SK-N-SH treated with all-trans-retinoic acid at 6 μM for 48 hours (cell line): Measurements from ENCODE around the gene C1GALT1.

ENCODE experiments used
- BACH2 ChIP-seq: fragments of 250-450 bp; sonication (Bioruptor Pico); IDR thresholded peaks from 2 replicates; pipeline ENCODE4 v1.9.0; 2021; ENCODE audit warnings: mild to moderate bottlenecking, borderline replicate concordance
- CREB5 ChIP-seq: fragments of 250-450 bp; sonication (Bioruptor Pico); IDR thresholded peaks from 2 replicates; pipeline ENCODE4 v1.5.1; 2020; ENCODE audit warnings: low read depth, mild to moderate bottlenecking, moderate library complexity
- GLIS3 ChIP-seq: fragments of 250-450 bp; sonication (Bioruptor Pico); IDR thresholded peaks from 2 replicates; pipeline ENCODE4 v1.5.0; 2020; ENCODE audit warnings: mild to moderate bottlenecking, moderate library complexity
- ISL1 ChIP-seq: fragments of 250-450 bp; sonication (Bioruptor Pico); IDR thresholded peaks from 2 replicates; pipeline ENCODE4 v2.1.2; 2022; ENCODE audit warnings: mild to moderate bottlenecking, moderate library complexity
- OSR1 ChIP-seq: fragments of 250-450 bp; sonication (Bioruptor Pico); IDR thresholded peaks from 2 replicates; pipeline ENCODE4 v1.8.0; 2022; ENCODE audit warnings: moderate library complexity, mild to moderate bottlenecking, inconsistent platforms
- POU6F1 ChIP-seq: fragments of 250-450 bp; sonication (Bioruptor Pico); IDR thresholded peaks from 2 replicates; pipeline ENCODE4 v1.8.0; 2021; ENCODE audit warnings: low read depth, mild to moderate bottlenecking, moderate library complexity, borderline replicate concordance
- ZC3H10 ChIP-seq: fragments of 250-450 bp; sonication (Bioruptor Pico); IDR thresholded peaks from 2 replicates; pipeline ENCODE4 v1.5.1; 2021; ENCODE audit warnings: mild to moderate bottlenecking, moderate library complexity
- ZFP3 ChIP-seq: fragments of 250-450 bp; sonication (Bioruptor Pico); IDR thresholded peaks from 2 replicates; pipeline ENCODE4 v1.5.0; 2020; ENCODE audit warnings: mild to moderate bottlenecking, moderate library complexity
- ZNF70 ChIP-seq: fragments of 450-650 bp; formaldehyde crosslinking; IDR thresholded peaks from 2 replicates; pipeline ENCODE4 v1.5.0; 2020; ENCODE audit warnings: mild to moderate bottlenecking, moderate library complexity
- TF ChIP-seq, protein P1 (sequence below): fragments of 250-450 bp; sonication (Bioruptor Pico); IDR thresholded peaks from 2 replicates; pipeline ENCODE4 v1.5.1; 2021; ENCODE audit warnings: mild to moderate bottlenecking, moderate library complexity
- TF ChIP-seq, protein P2 (sequence below): fragments of 250-450 bp; sonication (Bioruptor Pico); IDR thresholded peaks from 2 replicates; pipeline ENCODE4 v1.8.0; 2020; ENCODE audit warnings: mild to moderate bottlenecking, moderate library complexity, borderline replicate concordance
- TF ChIP-seq, protein P3 (sequence below): fragments of 250-450 bp; sonication (Bioruptor Pico); IDR thresholded peaks from 2 replicates; pipeline ENCODE4 v1.5.0; 2020; ENCODE audit warnings: mild to moderate bottlenecking, moderate library complexity

GRCh38 chr7:7216279-7216678 is 33.9 kb downstream of the C1GALT1 start:
- no peak for TF ChIP-seq ISL1 (CRISPR knock-in tag)
- TF ChIP-seq, protein P1, sequence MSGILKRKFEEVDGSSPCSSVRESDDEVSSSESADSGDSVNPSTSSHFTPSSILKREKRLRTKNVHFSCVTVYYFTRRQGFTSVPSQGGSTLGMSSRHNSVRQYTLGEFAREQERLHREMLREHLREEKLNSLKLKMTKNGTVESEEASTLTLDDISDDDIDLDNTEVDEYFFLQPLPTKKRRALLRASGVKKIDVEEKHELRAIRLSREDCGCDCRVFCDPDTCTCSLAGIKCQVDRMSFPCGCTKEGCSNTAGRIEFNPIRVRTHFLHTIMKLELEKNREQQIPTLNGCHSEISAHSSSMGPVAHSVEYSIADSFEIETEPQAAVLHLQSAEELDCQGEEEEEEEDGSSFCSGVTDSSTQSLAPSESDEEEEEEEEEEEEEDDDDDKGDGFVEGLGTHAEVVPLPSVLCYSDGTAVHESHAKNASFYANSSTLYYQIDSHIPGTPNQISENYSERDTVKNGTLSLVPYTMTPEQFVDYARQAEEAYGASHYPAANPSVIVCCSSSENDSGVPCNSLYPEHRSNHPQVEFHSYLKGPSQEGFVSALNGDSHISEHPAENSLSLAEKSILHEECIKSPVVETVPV (CRISPR knock-in tag) = no peak
- no peak for TF ChIP-seq POU6F1 (CRISPR knock-in tag)
- TF ChIP-seq GLIS3 (CRISPR knock-in tag) = no peak
- no peak for TF ChIP-seq OSR1 (CRISPR knock-in tag)
- no peak for TF ChIP-seq ZC3H10 (CRISPR knock-in tag)
- TF ChIP-seq, protein P2, sequence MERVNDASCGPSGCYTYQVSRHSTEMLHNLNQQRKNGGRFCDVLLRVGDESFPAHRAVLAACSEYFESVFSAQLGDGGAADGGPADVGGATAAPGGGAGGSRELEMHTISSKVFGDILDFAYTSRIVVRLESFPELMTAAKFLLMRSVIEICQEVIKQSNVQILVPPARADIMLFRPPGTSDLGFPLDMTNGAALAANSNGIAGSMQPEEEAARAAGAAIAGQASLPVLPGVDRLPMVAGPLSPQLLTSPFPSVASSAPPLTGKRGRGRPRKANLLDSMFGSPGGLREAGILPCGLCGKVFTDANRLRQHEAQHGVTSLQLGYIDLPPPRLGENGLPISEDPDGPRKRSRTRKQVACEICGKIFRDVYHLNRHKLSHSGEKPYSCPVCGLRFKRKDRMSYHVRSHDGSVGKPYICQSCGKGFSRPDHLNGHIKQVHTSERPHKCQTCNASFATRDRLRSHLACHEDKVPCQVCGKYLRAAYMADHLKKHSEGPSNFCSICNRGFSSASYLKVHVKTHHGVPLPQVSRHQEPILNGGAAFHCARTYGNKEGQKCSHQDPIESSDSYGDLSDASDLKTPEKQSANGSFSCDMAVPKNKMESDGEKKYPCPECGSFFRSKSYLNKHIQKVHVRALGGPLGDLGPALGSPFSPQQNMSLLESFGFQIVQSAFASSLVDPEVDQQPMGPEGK (CRISPR knock-in tag) = no peak
- TF ChIP-seq CREB5 = no peak
- TF ChIP-seq, protein P3, sequence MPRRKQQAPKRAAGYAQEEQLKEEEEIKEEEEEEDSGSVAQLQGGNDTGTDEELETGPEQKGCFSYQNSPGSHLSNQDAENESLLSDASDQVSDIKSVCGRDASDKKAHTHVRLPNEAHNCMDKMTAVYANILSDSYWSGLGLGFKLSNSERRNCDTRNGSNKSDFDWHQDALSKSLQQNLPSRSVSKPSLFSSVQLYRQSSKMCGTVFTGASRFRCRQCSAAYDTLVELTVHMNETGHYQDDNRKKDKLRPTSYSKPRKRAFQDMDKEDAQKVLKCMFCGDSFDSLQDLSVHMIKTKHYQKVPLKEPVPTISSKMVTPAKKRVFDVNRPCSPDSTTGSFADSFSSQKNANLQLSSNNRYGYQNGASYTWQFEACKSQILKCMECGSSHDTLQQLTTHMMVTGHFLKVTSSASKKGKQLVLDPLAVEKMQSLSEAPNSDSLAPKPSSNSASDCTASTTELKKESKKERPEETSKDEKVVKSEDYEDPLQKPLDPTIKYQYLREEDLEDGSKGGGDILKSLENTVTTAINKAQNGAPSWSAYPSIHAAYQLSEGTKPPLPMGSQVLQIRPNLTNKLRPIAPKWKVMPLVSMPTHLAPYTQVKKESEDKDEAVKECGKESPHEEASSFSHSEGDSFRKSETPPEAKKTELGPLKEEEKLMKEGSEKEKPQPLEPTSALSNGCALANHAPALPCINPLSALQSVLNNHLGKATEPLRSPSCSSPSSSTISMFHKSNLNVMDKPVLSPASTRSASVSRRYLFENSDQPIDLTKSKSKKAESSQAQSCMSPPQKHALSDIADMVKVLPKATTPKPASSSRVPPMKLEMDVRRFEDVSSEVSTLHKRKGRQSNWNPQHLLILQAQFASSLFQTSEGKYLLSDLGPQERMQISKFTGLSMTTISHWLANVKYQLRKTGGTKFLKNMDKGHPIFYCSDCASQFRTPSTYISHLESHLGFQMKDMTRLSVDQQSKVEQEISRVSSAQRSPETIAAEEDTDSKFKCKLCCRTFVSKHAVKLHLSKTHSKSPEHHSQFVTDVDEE (CRISPR knock-in tag) = no peak
- TF ChIP-seq BACH2 = no peak
- no peak for TF ChIP-seq ZFP3 (CRISPR knock-in tag)
- no peak for TF ChIP-seq ZNF70 (CRISPR knock-in tag)
